ENCODE data around the gene IL1RL1.

The IL1RL1 gene

GRCh38 chr2:102368461-102369109, 57.2 kb downstream of the IL1RL1 start:
- DNase-seq (ENCODE audit: low read depth): no peak

- no peak for DNase-seq (ENCODE audit: low read depth)
Observed at GRCh38 chr2:102369866-102370265, 58.5 kb downstream of the IL1RL1 start.

- DNase-seq (ENCODE audit: low read depth): no peak
Observed at GRCh38 chr2:102376052-102376591, 64.8 kb downstream of the IL1RL1 start.

GRCh38 chr2:102383722-102384121, 72.4 kb downstream of the IL1RL1 start:
- DNase-seq (ENCODE audit: low read depth): no peak

- DNase-seq (ENCODE audit: low read depth): no peak
Observed at GRCh38 chr2:102385522-102385921, 74.2 kb downstream of the IL1RL1 start.

- DNase-seq (ENCODE audit: low read depth): no peak
Observed at GRCh38 chr2:102386004-102386403, 74.6 kb downstream of the IL1RL1 start.

GRCh38 chr2:102386867-102387541, 75.6 kb downstream of the IL1RL1 start:
- DNase-seq (ENCODE audit: low read depth): no peak

GRCh38 chr2:102387763-102388546, 76.6 kb downstream of the IL1RL1 start:
- no peak for DNase-seq (ENCODE audit: low read depth)

GRCh38 chr2:102391565-102391964, 80.2 kb downstream of the IL1RL1 start:
- DNase-seq (ENCODE audit: low read depth): no peak

- no peak for DNase-seq (ENCODE audit: low read depth)
Observed at GRCh38 chr2:102392096-102392495, 80.7 kb downstream of the IL1RL1 start.

- DNase-seq (ENCODE audit: low read depth): no peak
Observed at GRCh38 chr2:102392942-102393341, 81.6 kb downstream of the IL1RL1 start.

- DNase-seq (ENCODE audit: low read depth): no peak
Observed at GRCh38 chr2:102396012-102396411, 84.6 kb downstream of the IL1RL1 start.

GRCh38 chr2:102397209-102397608, 85.8 kb downstream of the IL1RL1 start:
- DNase-seq (ENCODE audit: low read depth): no peak

- no peak for DNase-seq (ENCODE audit: low read depth)
Observed at GRCh38 chr2:102399499-102400141, 88.3 kb downstream of the IL1RL1 start.

GRCh38 chr2:102401456-102401855, 90.1 kb downstream of the IL1RL1 start:
- DNase-seq (ENCODE audit: low read depth): no peak

Measured in HS-5 (cell line).